C4-2B (cell line): Measurements from ENCODE around the gene SGMS2.

Experiments used
- H3K27ac ChIP-seq: fragments of 450-650 bp; 2 replicates; pipeline ENCODE4 v1.5.1; 2017
- ZFX ChIP-seq: fragments of 450-650 bp; IDR thresholded peaks from 2 replicates; pipeline ENCODE4 v1.6.1; 2017
- TF ChIP-seq, protein P1 (sequence below): fragments of 450-650 bp; conservative IDR thresholded peaks from 2 replicates; pipeline ENCODE4 v1.5.1; 2017; ENCODE audit warnings: mild to moderate bottlenecking

The SGMS2 gene

DNA sequence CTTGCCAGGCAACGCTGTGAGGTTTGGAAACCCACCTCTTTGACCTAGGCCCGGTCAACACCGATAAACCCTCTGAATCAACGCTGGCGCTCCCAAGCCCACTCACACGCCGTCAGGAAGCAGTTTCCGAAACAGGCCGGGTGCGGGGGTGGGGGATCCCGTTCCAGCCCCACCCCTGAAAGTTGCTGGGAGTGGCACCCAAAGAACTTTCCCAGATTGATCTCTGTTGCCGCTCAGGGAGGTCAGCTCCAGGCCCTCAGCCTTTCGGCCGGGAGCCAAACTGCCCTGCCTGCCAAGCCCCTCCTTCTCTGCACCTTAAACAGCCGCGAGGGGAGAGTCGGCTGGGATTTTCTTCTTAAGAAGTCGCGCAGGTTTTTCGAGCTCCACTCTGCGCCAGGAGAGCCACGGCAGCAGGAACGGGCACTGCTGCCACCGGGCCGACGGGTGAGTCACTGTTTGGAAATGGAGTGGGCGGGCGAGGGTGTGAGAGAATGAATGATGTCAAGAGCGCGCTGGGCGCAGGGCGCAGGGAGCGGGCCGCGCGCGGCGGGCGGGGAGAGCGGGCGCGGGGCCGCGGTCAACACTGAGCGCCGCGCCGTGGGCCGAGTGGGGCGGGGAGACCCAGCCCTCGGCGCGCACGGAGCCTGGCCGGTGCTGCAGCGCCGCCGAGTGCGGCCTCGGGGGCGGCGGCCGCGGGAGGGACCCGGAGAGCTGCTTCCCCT, at the start of gene SGMS2:
TSS of gene SGMS2 (plus strand) at position 583 of the 722 bp plus-strand sequence. CDS start 70,622 bp downstream, outside the sequence.
- TF ChIP-seq, protein P1, sequence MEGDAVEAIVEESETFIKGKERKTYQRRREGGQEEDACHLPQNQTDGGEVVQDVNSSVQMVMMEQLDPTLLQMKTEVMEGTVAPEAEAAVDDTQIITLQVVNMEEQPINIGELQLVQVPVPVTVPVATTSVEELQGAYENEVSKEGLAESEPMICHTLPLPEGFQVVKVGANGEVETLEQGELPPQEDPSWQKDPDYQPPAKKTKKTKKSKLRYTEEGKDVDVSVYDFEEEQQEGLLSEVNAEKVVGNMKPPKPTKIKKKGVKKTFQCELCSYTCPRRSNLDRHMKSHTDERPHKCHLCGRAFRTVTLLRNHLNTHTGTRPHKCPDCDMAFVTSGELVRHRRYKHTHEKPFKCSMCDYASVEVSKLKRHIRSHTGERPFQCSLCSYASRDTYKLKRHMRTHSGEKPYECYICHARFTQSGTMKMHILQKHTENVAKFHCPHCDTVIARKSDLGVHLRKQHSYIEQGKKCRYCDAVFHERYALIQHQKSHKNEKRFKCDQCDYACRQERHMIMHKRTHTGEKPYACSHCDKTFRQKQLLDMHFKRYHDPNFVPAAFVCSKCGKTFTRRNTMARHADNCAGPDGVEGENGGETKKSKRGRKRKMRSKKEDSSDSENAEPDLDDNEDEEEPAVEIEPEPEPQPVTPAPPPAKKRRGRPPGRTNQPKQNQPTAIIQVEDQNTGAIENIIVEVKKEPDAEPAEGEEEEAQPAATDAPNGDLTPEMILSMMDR, result peak; percentile 17
- peak; percentile 48 for TF ChIP-seq ZFX
- peak within 1 kb of the TSS; percentile 68 for H3K27ac ChIP-seq

DNA sequence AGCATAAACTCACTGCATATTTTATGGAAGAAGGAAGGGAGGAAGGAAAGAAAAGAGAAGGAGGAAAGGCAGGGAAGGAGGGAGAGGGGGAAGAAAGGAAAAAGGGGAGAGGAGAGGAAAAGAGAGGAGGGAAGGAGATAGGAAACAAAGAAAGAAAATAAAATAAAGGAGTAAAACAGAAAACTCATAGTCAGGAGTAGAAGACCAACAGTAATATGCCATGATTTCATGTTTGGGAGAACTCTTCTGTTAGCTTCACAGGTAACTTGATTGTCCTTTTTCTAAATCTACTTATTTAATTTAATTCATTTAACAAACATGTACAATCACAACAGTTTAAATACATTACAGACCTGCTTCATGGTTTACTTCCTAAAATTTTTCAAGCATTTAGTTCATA, 46.8 kb upstream of the SGMS2 start:
- no peak overlapping the region for H3K27ac ChIP-seq
- no peak for TF ChIP-seq ZFX
- TF ChIP-seq, protein P1, result no peak

DNA sequence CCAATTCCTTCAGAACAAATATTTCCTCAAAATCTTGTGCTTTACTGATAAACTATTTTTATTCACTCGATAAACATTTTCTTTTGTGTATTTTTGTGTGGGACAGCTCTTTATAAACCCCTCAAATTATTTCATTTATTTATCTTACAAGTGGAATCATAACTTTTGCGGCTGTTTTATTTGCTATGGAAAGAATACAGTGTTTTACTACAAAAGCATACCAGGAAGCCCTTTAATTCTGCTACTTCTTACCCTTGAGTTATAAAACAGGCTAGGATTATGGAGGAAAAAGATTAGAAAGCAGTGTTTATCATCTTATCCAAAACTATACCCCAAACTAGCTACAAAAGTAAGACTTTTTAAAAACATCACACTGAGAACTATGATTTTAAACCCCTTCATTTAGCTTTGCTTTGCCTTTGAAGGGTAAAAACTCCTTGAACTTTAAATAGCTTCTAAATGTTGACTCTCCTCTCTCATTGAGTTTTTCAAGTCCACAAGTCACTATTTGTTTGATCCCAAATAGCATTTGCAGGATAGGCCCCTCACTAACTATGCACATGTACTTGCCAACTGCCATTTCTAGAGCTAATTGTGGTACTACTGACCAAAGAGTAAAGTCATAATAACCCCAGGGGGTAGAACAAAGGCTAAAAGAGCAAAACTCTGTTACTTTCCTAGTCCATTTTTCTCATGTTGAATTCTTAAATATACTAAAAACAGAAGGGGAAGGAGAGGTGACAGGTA, 45.8 kb upstream of the SGMS2 start:
- no peak overlapping the region for H3K27ac ChIP-seq
- TF ChIP-seq, protein P1, result no peak
- no peak for TF ChIP-seq ZFX

DNA sequence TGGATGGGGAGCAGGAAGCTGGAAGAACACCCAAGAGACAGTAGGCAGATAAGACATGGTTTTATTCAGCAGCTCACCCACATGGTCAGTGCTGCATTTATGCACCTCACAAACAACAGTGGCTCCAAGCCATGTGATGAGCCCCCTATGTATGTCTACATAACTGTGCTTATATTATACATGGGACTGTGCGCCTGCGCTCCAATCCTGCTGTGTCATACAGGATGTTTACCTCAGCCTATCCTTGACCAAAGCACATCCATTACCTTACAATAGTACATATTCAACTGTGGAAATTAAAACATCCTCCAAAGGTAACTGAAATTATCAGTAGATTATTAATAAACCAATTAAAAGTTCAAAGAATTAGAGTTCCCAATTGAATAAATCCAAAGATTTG, 44.1 kb upstream of the SGMS2 start:
- no peak for TF ChIP-seq ZFX
- TF ChIP-seq, protein P1, result no peak

DNA sequence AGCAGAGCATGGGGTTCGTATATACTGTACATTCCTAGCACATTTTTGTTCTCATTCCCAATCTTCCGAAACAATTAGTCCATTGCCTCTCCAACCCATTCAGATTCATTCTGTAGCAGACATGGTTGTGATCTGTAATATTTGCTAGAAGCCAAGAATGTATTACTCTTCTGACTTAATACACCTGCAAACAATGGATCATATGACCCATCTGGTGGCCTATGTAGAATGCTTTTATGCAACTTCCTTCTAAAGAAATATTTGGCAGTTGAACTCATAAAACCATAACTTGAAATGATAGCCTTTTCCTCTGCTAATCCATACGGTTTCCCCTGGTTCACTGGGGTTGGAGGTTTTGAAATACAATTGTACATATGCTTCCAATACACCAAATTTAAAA, 32.8 kb upstream of the SGMS2 start:
- TF ChIP-seq, protein P1, result no peak
- no peak for TF ChIP-seq ZFX
- no peak overlapping the region for H3K27ac ChIP-seq

More for the DNA sequence above, 44.1 kb upstream of the SGMS2 start:
- H3K27ac ChIP-seq, result no peak overlapping the region

DNA sequence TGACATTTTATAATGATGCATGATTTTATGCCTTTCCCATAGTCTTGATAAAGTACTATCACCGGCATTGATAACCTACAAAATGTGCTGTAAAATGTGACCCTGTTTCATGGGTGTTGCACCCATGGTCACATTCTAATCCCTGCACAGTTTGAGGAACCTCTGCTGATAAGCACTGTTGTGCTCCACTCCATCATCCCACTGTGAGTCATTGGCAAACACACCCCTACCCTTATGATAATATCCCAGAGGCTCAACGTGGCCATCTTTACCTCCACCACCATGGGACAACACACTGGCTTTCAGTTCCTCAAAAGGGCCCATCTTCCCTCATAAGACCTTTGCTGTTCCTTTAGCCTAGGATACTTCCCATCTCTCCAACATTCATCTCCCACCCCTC, 32.0 kb upstream of the SGMS2 start:
- H3K27ac ChIP-seq, result no peak overlapping the region
- TF ChIP-seq ZFX, result no peak
- TF ChIP-seq, protein P1, result no peak

DNA sequence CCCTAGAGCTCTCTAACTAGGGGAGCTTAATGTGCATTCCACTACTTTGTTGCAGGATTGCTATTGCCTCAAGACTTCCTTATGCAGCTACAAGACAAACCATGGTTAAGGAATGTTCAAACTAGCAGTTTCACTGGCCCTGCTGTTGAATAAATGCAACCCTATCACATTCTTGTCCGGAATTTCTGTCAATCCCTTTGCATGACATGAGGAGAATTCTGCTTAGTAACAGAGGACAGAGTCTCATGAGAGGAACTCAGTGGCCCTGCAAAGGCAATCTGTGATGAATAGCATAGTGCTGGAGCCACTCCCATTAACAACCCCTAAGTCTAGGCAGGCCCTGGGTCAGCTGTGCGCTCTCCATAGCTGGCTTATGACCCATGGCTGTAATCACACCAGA, 30.7 kb upstream of the SGMS2 start:
- no peak for TF ChIP-seq ZFX
- TF ChIP-seq, protein P1, result no peak
- no peak overlapping the region for H3K27ac ChIP-seq
